NCI-H146 (cell line): ENCODE results near the gene JUNB.

Source experiments
- DNase-seq: peaks from one replicate; lab custom pipeline; 2025; lab: John Stamatoyannopoulos, UW

Gene JUNB

GRCh38 chr19:12842511-12842910, 51.2 kb downstream of the JUNB start:
- no peak for DNase-seq
